Measurements from ENCODE around the gene TMEM245.
"Not testable (repeated sequence)": the region's sequence is repeated elsewhere in the genome, so short reads cannot be mapped to it uniquely, and the experiment has no call there.

The TMEM245 gene

DNA sequence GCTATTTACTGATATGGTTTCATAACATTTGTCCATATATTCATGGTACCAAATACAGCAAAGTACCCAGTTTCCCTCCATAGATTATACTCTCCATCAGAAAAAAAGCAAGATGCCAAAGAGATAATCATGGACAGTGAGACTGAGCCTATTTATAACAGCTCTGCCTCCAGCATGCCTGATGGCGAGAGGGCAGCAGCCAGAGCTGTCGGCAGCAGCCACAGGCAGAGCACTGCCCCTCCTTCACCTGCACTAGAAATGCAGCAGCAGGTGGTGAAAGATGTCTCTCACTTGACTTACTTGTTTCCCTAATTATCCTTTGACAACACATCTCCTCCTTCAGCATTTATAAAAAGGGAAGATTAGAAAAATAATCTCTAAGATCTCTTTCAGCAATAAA lies 138.9 kb downstream of the TMEM245 start:
- DNase-seq, result no peak

DNA sequence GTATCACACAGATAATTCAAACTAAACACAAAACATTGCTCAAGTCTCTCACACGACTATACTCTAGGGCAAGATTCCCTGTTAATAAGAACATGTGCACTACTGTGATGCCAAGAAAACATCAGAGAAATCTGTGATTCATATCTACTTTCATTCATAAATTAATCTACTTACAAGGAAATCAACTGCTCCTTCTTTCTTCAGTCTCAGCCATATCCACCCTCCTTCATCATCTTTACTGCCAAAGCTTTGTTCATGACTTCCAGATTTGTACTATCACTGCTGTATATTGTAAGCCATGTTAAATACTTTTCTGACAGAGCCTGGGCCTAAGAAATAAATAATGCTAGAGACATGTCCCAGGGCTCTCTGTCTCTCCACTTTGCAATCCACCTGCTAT lies 141.5 kb downstream of the TMEM245 start:
- DNase-seq, result no peak

DNA sequence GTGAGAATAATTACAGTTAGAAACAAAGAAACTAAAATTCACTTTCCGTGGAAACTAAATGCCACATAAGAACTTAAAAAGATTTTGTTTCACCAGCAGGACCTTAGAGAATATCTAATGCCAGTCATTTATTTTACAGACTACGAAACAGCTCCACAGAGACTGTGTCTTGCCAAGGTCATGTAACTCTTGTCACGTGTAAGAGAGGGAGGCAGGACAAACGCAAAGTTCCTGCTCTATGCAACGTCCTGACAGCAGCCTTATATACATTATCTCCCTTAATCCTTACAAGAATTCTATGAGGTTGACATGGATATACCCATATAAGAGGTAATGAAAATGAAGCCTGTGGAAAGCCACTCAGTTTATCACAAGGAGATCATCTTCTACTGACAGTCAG lies 145.9 kb downstream of the TMEM245 start:
- no peak for DNase-seq

DNA sequence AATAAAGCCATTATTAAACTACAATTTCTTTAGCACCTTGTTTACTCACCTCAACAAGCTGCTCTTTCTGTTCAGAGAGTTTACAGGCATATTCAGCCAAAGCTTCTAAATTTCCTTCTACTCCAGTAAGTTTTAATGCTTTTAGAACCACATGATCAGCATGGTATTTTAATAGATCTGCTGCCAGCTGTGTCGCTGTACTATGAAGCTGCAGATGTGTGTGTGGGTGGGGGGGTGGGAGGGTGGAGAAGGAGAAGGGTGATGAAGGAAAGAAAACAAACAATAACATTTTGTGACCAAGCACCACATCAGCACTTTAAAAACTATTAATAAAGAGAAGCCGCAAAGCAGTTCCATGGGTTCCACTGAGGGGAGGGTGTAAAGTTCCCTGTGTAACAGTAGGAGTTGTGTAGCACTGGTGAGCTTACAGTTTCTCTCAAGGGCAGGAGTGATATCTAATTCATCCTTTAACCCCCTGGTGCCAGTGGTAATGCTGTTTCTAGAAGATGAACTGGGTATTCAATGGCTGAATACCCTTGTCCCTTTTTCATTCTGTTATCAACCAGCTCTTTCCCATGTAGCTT lies 147.0 kb downstream of the TMEM245 start:
- no peak for DNase-seq

DNA sequence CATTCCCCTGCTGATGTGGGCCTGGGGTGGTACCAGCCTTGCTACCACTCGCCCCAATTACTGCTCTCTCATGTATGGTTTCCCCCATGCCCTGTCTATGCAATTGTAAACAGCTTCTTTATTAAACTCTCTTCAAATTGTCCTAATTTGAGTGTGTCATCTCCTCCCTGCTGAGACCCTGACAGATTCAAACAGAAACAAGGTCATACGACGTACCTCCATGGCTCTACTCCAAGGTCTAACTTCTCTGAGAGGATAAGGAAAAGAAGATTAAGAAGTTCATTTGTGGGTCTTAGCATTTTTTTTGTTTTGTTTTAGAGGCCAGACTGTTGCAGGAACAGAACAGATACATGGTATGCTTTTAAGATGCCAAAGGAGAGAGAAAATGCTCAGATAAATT lies 147.6 kb downstream of the TMEM245 start:
- no peak for DNase-seq

DNA sequence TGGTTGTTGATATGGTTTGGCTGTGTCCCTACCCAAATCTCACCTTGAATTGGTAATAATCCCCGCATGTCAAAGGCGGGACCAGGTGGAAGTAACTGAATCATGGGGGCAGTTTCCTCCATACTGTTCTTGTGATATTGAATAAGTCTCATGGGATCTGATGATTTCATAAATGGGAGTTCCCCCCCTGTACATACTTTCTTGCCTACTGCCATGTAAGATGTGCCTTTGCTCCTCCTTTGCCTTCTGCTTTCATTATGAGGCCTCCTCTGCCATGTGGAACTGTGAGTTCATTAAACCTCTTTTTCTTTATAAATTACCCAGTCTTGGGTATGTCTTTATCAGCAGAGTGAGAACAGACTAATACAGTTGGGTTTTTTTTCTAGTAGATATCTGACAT lies 148.4 kb downstream of the TMEM245 start:
- DNase-seq, result not testable (repeated sequence)

DNA sequence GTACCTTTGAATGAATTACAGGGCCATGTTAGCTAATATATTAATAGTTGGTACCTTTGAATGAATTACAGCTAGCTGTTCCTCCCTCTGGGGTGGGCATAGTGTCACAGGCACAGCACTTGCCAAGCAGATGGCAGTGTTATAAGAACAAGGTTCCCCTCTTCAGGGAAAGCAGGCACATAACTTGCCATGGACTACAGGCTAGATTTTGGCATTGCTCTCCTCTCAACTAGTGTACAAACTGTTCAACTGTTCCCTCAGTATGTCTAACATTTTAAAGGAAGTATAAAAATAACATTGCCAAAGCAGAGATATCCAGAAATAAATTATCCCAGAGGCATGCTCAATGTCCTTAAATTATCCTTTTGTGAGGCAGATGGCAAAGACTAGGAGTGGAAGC lies 151.8 kb downstream of the TMEM245 start:
- no peak for DNase-seq

Data from activated CD8-positive, alpha-beta memory T cell treated with anti-CD3 and anti-CD28 coated beads, Interleukin-2, amount 50 U/mL, for 4 hours (primary cell).